ENCODE results near the gene RIMBP2. TPM values are rescaled to one million over a fixed set of nuclear protein-coding genes. Genes with fewer than 3 reads are reported as not detected.
"Not testable (repeated sequence)": the region's sequence is repeated elsewhere in the genome, so short reads cannot be mapped to it uniquely, and the experiment has no call there.

The RIMBP2 gene
- total RNA-seq, 1 donor from 2014 or later = 0.62 TPM

- no peak for DNase-seq
Measured at GRCh38 chr12:130739571-130739970, 23.5 kb upstream of the RIMBP2 start.

GRCh38 chr12:130738403-130738802 is 22.3 kb upstream of the RIMBP2 start:
- not testable (repeated sequence) for DNase-seq

DNA sequence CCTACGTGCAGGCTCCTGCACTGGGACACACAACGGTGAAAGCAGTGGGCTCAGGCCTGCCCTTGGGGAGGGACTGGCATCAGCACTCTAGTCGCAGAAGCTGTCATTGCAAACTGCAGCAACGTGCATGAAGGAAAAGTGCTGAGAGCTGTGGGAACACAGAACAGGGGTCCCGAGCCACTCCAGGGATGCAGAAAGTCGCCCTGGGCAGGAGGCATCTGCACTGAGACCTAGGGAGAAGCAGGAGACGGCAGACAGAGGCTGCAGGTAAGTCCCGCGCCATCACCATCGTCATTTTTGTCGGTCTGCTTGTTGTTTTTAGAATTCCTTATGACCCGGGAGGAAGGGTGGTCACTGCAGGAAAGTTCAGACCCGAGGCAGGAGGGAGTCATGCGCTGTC is 21.6 kb upstream of the RIMBP2 start:
- no peak for DNase-seq

- DNase-seq = no peak
Measured at GRCh38 chr12:130729344-130729743, 13.2 kb upstream of the RIMBP2 start.

DNA sequence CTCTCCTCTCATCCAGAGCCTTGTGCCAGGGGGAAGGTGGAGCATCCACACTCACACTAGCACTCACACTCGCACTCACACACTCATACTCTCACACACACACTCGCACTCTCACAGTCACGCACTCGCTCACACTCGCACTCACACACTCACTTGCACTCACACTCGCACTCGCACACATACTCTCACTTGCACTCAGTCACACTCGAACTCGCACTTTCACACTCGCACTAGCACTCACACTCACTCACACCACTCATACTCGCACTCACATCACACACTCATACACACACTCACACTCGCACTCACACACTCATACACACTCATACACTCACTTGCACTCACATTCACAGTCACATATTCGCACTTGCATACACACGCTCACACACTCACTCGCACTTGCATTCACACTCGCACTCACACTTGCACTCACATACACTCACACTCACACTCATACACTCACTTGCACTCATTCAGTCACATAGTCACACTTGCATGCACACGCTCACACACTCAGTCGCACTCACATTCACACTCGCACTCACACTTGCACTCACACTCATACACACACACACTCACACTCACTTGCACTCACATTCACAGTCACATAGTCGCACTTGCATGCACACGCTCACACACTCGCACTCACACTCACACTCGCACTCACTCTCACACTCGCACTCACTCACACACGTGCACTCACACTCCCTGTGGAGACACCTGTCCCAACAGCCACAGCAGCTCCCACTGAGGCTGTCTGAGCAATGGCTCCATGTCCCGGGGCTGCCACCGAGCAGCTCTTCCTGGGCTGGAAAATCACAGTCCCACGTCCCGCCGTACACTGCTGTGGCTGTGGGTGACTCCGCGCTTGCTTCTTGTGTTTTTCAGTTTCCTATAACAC is 12.3 kb upstream of the RIMBP2 start:
- DNase-seq = no peak

GRCh38 chr12:130719263-130719859 is 3.3 kb upstream of the RIMBP2 start:
- DNase-seq = no peak

DNA sequence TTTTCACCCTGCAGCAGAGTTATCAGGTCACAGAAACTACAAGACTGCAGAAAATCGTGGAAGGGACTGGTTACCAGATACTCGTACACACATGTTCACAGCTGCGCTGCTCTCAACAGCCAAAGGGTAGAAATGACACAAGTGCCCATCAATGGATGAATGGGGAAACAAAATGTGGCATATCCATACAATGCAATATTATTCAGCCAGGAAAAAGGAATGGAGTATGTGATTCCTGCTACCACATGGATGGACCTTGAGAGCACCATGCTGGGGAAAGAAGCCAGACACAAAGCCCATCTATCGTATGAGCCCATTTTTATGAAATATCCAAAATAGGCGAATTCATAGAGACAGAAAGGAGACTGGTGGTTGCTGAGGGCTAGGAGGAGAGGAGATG is 1.7 kb upstream of the RIMBP2 start:
- DNase-seq = no peak

DNA sequence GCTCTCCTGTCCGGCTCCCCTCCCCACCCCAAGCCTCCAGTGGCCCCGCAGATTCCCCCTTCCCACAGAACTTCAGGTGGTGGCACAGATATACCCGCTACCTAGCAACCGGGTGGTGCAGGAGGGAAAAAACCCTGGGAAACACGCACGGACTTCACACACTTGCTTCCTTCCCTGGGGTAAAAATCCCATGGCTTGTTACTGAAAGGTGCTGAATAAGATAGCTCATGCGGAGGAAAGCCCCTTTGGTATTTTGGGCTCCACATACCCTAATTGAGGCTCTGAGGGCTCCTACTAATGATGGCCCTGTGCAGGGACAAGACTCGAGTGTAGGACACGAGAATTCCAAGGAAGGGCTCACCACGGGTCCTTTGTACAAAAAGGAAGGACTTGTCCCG is 869 bp upstream of the RIMBP2 start:
- no peak for DNase-seq

- DNase-seq = peak; percentile 60
Measured at GRCh38 chr12:130715150-130715997, 725 bp downstream of the RIMBP2 start.

DNA sequence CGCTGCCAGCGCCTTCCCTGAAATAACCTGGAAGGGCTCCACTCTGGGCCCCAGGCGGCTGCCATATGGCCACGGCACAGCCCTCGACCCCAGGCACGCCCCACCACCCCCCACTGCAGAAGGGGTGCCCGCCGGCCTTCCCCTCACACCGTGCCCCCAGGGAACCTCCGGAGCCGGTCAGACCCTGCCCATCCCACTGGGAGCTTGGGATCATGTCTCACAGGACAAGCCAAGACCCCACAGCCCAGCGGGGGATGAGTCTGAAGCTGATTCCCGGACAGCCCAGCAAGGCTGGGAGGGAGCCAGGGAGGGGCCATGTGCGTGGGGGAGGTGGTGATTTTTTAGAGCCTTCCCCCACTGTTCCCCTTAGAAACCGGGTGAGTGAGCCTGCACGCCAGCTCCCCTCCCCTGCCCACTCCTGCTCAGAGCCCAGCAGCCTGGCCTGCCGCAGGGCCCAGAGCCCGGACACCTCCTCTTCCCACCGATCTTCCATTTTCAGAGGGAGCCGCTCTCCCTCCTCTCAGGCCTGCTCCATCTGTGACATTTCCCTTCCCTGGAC is 1.4 kb downstream of the RIMBP2 start:
- no peak for DNase-seq

DNA sequence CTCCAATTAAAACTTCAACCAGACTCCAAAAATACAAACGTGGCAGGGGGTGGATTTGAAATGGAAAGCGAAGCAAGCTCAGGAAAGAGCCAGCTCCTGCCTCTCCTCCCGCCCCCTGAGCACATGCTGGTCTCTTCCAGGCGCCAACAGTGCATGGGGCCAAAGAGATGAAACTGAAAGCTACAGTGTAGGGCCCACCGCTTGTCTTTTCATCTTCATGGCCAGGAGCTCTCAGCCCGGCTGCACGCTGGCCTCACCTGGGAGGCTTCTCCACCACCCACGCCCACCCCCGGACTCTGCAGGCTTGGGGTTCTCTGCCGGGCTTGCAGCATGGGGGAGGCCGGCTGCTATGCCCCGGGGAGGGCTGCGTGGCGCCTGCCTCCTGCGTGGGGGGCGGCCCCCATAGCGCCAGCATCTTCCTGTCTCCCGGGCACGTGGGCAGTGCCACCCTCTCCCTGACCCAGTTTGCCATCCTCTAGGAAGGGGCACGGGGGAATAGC is 2.0 kb downstream of the RIMBP2 start:
- no peak for DNase-seq

GRCh38 chr12:130713581-130713991 is 2.5 kb downstream of the RIMBP2 start:
- DNase-seq = no peak

DNA sequence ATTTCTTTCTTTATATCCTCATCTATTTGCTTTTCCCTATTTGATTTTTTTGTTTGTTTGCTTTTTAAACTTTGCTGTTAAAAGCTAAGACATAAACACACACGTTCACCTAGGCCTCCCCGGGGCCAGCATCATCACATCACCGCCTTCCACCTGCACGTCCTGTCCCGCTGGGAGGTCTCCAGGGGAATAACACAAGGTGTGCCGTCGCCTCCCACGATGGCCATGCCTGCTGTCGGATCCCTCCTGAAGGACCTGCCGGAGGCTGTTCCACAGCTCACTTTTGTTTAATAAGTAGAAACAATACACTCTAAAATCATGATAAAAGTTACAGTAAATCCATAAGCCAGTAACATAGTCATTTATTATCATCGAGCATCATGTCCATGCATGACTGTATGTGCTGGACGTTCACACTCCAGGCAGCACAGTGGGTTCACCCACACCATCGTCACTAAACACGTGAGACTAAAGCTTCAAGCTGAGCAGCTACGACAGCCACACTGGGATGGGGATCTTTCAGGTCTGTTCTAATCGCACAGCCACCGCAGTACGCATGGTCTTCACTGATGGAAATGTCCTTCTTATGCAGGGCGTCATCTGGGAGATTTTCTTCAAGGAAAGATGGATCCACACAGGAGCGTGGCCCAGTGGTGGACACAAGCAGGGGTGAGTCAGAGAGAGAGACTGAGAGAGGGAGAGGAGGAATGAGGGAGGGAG is 3.6 kb downstream of the RIMBP2 start:
- no peak for DNase-seq

GRCh38 chr12:130711756-130712155 is 4.3 kb downstream of the RIMBP2 start:
- no peak for DNase-seq

- DNase-seq = no peak
Measured at GRCh38 chr12:130710733-130711080, 5.4 kb downstream of the RIMBP2 start.

DNA sequence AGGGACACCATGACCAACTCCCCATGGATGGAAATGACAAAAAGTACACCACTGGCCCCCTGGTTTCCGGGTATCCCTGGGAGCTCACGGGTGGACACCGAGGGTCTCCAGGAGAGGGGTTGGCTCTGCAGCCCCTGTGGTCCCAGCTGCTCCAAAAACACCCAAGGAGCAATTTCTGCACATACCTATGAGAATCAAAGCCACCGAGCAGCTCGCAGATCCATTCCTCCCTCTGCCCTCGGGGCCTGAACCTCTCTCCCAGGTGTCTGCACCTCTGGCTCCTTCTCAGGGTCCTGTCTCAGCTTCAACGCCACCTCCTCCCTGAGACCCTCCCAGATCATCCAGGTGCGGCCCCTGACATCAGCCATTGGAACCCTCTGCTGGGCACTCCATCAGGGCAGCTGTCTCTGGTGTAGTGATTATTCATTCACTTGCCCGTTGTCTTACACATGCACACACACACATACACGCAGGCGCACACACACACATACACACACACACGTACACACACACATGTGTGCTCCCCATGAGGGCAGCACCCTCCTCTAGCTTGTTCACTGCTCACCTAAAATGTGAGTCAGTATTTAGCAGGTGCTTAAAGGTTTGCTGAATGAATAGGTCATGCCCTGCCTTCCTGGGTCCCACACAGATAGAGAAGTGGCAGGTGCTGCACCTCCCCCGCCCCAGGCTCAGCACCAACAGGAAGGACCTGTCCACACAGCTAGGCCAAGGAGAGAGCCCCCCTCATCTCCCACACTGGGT is 5.9 kb downstream of the RIMBP2 start:
- no peak for DNase-seq

GRCh38 chr12:130709151-130709970 is 6.7 kb downstream of the RIMBP2 start:
- DNase-seq = no peak

DNA sequence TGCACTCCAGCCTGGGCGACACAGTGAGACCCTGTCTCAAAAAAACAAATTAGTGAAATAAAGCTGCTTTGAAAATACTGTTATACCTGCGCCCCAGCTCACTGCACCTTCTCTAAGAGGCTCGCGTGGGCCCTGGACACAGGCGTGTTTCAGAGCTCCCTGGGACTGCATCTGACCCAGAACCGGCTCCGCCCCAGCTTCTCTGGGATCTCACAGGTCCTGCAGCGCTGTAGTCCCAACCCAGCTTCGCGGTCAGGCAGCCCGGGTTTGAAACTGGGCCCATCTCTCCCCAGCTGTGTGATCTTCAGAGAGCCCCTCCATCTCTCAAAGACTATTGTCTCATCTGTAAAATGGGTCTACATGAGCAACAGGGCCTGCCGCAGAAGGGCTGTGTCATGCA is 7.5 kb downstream of the RIMBP2 start:
- DNase-seq = no peak

DNA sequence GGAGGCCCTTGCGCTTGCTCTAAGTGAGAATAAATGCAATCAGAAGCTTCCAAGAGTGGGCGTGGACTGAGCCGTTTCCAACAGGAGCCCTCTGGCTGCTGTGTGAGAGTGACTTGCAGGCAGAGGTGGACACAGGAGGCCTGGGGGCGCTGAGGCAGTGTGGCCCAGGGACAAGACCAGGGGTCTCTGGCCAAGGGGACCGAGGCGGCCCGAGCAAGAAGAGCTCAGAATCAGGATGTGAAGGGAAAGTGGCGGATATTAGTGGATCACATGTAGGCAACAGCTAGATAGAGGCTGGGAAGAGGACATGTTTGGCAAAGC is 8.6 kb downstream of the RIMBP2 start:
- no peak for DNase-seq

GRCh38 chr12:130706885-130707570 is 9.1 kb downstream of the RIMBP2 start:
- no peak for DNase-seq

All from tongue (tissue), 2 donors.